Activated CD8-positive, alpha-beta memory T cell treated with anti-CD3 and anti-CD28 coated beads for 36 hours (primary cell): Measurements from ENCODE around the gene PLK2. TPM values are rescaled to one million over a fixed set of nuclear protein-coding genes. Genes with fewer than 3 reads are reported as not detected.

Source experiments
- CTCF ChIA-PET: fragments of 350-600 bp; sonication (Branson Sonifier 250); formaldehyde crosslinking; loops from one replicate; lab custom pipeline; 2021; ENCODE audit warnings: antibody characterized with exemption; lab: Charles Lee
- POLR2A ChIA-PET: fragments of 350-600 bp; sonication (Branson Sonifier 250); formaldehyde crosslinking; loops from one replicate; lab custom pipeline; 2021; ENCODE audit warnings: antibody characterized with exemption; lab: Charles Lee
- total RNA-seq, 2 experiments: library from RNA; stranded (reverse); gene quantifications; one replicate each; pipeline ENCODE4 v1.2.3, GENCODE V29; 2021

Gene PLK2
- total RNA-seq, 2 experiments from 2014 or later = 2.4 to 2.6 TPM

DNA sequence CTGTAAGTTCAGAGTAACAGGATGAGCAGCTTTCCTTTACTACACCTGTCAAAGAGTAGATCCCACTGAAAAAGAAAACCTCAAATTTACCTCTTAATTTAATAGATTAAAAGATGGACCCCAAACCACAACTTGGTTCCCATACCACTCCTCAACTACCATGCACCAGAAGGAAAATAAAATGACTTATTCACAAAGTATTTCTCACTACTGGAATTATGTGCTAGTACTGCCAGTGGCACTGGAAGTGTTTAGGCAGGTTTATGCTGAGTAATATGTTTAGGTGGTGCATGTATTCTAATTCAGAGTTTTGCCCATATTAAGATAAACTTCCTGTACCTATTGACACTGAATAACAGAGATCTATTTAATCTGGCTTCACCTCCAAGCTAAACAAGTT, 6.6 kb downstream of the PLK2 start:
- ChIA-PET POLR2A (no interaction called here), CTCF (no interaction called here)

DNA sequence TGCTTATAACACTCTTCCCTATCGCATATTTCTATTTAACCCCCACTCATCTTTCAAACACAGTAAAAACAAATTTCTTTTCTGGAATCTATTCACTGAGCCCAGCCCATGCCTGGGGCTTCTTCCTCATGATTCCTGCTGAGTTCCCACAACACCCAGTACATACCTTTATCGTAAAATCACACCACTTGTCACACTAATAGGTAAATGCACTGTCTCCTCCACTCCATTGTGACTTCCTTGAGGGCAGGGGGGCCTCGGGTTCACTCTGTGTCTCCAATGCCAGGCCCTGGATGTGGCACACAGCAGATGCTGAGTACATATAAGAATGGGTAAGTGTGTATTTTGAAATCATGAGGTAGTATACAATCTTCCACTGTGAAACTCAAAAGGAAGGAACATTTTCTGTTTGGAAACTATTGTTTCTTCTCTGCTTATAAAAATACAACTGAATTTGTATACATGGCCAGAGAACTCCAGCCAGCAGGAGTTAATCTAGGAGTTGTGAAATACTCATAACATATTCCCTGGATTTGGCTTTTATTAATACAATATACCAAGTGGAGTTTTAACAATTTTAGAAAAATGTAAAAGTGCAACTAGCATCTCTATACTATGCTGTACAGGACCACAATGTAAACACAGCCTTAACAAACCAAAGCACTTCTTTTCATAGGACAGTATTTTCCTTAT, 7.2 kb downstream of the PLK2 start:
- ChIA-PET CTCF (no interaction called here), POLR2A (no interaction called here)

DNA sequence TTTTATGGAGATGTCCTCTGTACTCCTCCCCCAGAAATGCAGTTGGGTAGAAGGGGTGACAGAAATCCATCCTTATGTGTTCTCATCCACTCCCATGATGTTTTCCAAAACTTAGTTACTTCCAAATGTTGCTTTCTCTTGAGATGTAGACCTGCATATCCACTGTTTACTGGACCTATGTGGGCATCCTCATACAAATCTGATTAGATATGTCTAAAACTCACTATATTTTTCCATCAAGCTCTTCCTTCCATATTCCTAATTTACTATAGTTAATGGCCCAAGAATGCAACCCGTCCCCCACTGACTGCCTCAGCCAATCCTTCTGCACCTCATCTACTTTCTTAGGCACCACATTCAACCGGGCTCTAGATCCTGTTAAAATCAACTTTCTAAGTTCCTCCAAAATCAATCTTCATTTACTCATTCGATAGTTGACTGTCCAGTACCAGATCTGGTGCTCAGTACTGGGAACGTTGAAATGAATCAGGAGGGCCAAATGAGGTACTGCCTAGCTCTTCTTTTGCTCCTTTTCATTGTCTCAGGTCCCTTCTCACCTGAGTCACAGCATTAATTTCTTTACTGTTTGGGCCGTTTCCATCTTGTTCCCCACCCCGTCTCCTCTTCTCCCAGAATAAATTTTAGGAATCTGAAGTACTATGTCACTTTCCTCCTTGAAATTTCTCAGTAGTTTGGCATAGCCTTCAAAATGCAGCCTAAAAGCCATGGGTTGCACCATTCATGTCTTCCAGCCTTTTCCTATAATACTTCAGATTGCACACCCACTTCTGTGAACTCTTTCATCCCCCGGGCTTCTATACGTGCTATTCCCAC, 7.9 kb downstream of the PLK2 start:
- POLR2A ChIA-PET = no interaction called here
- CTCF ChIA-PET = no interaction called here

GRCh38 chr5:58450811-58451629, 8.9 kb downstream of the PLK2 start:
- ChIA-PET POLR2A (no interaction called here), CTCF (no interaction called here)

- POLR2A ChIA-PET = no interaction called here
- CTCF ChIA-PET = no interaction called here
These were observed 9.9 kb downstream of the PLK2 start for GRCh38 chr5:58450018-58450417.

- POLR2A ChIA-PET = no interaction called here
- CTCF ChIA-PET = no interaction called here
These were observed 12.7 kb downstream of the PLK2 start for GRCh38 chr5:58447226-58447625.

DNA sequence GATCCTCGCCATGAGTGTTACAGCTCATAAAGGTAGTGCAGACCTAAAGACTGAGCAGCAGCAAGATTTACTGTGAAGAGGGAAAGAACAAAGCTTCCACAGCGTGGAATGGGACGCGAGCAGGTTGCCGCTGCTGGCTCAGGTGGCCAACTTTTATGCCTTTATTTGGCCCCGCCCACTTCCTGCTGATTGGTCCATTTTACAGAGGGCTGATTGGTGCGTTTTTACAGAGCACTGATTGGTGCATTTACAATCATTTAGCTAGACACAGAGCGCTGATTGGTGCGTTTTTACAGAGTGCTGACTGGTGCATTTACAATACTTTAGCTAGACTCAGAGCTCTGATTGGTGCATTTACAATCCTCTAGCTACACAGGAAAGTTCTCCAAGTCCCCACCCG, 13.9 kb downstream of the PLK2 start:
- POLR2A ChIA-PET = no interaction called here
- CTCF ChIA-PET = no interaction called here

GRCh38 chr5:58444805-58445204, 15.1 kb downstream of the PLK2 start:
- CTCF ChIA-PET = no interaction called here
- POLR2A ChIA-PET = no interaction called here

- CTCF ChIA-PET = no interaction called here
- POLR2A ChIA-PET = no interaction called here
These were observed 18.9 kb downstream of the PLK2 start for GRCh38 chr5:58440901-58441460.

DNA sequence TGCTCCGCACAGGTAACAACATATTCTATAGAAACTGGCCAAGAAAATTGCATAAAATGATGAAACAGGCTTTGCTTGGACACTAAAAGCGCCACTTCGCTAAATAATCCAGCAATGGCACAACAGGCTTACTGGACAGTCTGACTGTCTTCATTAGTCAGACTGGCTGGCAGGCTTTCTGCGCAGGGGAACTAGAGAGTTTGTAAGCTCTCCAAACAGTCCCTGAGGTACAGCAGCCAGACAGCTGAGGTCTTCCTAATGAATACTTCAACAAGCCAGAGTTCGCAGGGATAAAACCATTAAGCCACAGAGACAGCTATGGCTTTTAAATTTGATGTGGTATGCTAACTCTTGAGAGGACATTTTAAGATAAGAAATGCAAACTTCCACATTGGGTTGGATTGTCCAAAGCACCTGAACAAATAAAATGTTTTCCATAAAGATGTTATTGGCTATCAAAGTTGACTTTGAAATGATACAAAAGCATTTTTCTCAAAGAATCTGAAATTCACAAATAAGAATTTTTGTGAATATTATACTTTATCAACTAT, 20.7 kb downstream of the PLK2 start:
- CTCF ChIA-PET = no interaction called here
- POLR2A ChIA-PET = no interaction called here

- POLR2A ChIA-PET = no interaction called here
These were observed 22.2 kb downstream of the PLK2 start for GRCh38 chr5:58437661-58438060.

GRCh38 chr5:58431832-58432231, 28.1 kb downstream of the PLK2 start:
- ChIA-PET POLR2A (no interaction called here), CTCF (no interaction called here)

More at GRCh38 chr5:58437661-58438060, 22.2 kb downstream of the PLK2 start:
- CTCF ChIA-PET = interaction anchor here (1.4 kb wide), 1 partner anchor 23 kb away, joined by 3 read pairs; no protein-coding TSS in a partner anchor

DNA sequence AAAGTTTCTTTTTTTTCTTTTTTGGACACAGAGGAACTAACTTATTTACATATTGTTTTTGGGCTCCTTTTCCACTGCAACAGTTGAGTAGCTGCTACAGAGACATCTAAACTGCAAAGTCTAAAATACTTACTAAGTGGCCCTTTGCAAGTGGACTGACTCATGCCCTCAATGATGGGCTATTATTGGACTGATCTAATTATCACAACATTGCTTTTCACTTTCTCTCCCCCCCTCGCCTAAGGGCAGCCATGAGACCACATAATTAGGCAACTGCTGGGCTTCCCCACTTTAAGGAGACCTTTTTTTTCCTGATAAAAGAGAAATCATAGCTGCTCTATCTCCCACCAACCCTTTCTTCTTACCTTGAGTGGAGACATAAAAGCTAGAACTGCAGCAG, 47.0 kb downstream of the PLK2 start:
- CTCF ChIA-PET = no interaction called here
- POLR2A ChIA-PET = no interaction called here

DNA sequence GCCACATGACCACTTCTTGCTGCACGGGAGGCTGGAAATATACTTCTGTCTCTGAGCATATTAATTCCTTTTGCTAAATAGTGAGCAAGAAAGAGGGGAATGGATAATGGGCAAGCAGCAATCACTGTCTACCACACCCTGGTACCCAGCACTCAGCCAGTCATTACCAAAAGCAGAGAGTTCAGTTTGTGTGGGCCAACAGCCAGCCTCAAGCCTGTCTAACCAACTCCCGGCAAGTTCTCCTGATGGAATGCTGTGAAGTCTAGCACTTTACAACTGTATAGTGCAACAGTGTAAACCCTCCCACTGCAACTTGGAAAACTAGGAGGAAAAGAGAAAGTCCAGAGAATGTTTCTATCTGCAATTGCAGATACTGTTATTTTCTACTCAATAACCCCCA, 47.8 kb downstream of the PLK2 start:
- POLR2A ChIA-PET = no interaction called here
- CTCF ChIA-PET = no interaction called here

GRCh38 chr5:58411372-58411771, 48.5 kb downstream of the PLK2 start:
- POLR2A ChIA-PET = no interaction called here
- CTCF ChIA-PET = no interaction called here

GRCh38 chr5:58410441-58410840, 49.4 kb downstream of the PLK2 start:
- ChIA-PET CTCF (no interaction called here), POLR2A (no interaction called here)

DNA sequence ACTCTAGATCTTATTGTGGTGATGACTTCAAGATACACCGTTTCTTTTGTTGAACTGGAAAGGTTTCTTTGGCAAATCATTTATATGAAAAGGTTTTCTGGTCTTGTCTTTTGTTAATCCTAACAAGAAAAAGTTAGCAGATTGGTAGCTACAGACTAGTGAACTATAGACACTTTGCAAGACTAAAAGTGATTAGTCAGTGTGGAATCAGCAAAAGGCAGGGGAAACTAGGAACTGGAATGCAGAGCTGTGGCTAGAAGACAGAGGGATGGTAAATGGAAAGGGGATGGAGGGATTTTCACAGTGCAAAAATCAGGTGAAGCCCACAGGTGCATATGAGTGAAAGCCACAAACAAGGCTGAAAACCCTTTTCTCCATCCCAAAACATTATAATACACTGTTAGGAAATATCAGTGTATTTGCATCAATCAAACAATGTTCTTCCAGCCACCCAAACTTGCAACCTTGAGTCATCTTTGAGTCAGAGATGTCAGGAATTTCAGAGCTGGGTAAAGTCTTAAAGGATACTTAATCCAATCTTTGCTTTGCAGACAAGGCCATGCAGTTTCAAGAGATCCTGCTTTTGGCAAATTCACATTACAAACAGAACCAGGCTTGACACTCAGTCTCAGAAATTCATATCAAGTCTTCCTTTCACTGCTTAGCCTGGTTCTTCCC, 52.7 kb downstream of the PLK2 start:
- POLR2A ChIA-PET = no interaction called here
- CTCF ChIA-PET = no interaction called here

DNA sequence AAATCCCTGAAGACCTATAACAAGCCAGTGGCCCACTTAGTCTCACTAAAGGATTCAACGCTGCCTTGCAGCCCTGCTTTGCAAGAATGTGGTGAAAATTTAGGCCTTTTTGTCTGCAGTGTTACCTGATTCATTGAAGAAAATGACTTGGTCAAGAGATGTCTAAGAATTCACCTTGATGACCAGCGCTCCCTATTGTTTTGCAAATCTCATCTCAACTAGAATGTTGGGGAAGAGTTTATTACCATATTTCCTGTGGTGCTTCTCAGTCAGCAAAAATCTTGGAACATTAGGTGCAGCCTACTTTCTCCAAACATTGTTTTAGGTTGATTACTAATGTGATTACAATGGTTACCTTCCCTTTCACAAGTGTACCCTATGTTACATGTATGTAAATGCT, 53.5 kb downstream of the PLK2 start:
- ChIA-PET POLR2A (no interaction called here), CTCF (no interaction called here)

GRCh38 chr5:58405175-58405574, 54.7 kb downstream of the PLK2 start:
- POLR2A ChIA-PET = no interaction called here
- CTCF ChIA-PET = no interaction called here
